GM21515 (cell line): Measurements from ENCODE around the gene MYO3A.

ENCODE experiments used
- ATAC-seq: cut with Tn5 transposase; IDR thresholded peaks from one replicate; pipeline ENCODE4 v1.9.1; 2021; ENCODE audit not compliant: unreplicated experiment

MYO3A gene

GRCh38 chr10:25933653-25934608 lies at the start of gene MYO3A:
MYO3A (plus strand) TSS chr10:25934229; CDS start chr10:25952111, 17,882 bp downstream.
- no peak for ATAC-seq

GRCh38 chr10:25888627-25889026 lies 45.4 kb upstream of the MYO3A start:
- no peak for ATAC-seq

- no peak for ATAC-seq
Measured at GRCh38 chr10:25890995-25891394, 43.0 kb upstream of the MYO3A start.

- ATAC-seq: no peak
Measured at GRCh38 chr10:25895856-25896255, 38.2 kb upstream of the MYO3A start.

GRCh38 chr10:25896421-25896820 lies 37.6 kb upstream of the MYO3A start:
- ATAC-seq: no peak

GRCh38 chr10:25899304-25899703 lies 34.7 kb upstream of the MYO3A start:
- ATAC-seq: no peak

GRCh38 chr10:25901199-25901598 lies 32.8 kb upstream of the MYO3A start:
- ATAC-seq: no peak

GRCh38 chr10:25902002-25902401 lies 32.0 kb upstream of the MYO3A start:
- ATAC-seq: peak; percentile 66

- no peak for ATAC-seq
Measured at GRCh38 chr10:25907261-25907660, 26.8 kb upstream of the MYO3A start.

GRCh38 chr10:25912866-25913265 lies 21.2 kb upstream of the MYO3A start:
- ATAC-seq: no peak

- no peak for ATAC-seq
Measured at GRCh38 chr10:25914776-25915175, 19.3 kb upstream of the MYO3A start.

- no peak for ATAC-seq
Measured at GRCh38 chr10:25934621-25935139, 651 bp downstream of the MYO3A start.

GRCh38 chr10:25938405-25938804 lies 4.4 kb downstream of the MYO3A start:
- no peak for ATAC-seq

- no peak for ATAC-seq
Measured at GRCh38 chr10:25944771-25945170, 10.7 kb downstream of the MYO3A start.

GRCh38 chr10:25952857-25953256 lies 18.8 kb downstream of the MYO3A start:
- peak; percentile 63 for ATAC-seq

- no peak for ATAC-seq
Measured at GRCh38 chr10:25954851-25955250, 20.8 kb downstream of the MYO3A start.

GRCh38 chr10:25959540-25960232 lies 25.7 kb downstream of the MYO3A start:
- ATAC-seq: no peak

- no peak for ATAC-seq
Measured at GRCh38 chr10:25965584-25965983, 31.6 kb downstream of the MYO3A start.

- no peak for ATAC-seq
Measured at GRCh38 chr10:25966844-25967243, 32.8 kb downstream of the MYO3A start.

- ATAC-seq: no peak
Measured at GRCh38 chr10:25972631-25973030, 38.6 kb downstream of the MYO3A start.

GRCh38 chr10:25974897-25975459 lies 40.9 kb downstream of the MYO3A start:
- ATAC-seq: no peak
